Peyer's patch (tissue), 4 donors: Measurements from ENCODE around the gene RPS14.

Source experiments
- CTCF ChIP-seq, 6 experiments: fragments of 450-650 bp in 4 of 6; fragments of 200-600 bp in 2 of 6; sonication (generic) in 1 of 6; IDR thresholded peaks; one replicate each; pipeline ENCODE4 v1.5.1; 2017 to 2019; ENCODE audit warnings: antibody characterized with exemption in 6 of 6, mild to moderate bottlenecking in 3 of 6, moderate library complexity in 1 of 6
- POLR2A ChIP-seq, 2 donors: fragments of 450-650 bp; IDR thresholded peaks; one replicate each; pipeline ENCODE4 v1.5.1; 2017; ENCODE audit warnings: antibody characterized with exemption in 2 of 2, mild to moderate bottlenecking in 2 of 2, moderate library complexity in 2 of 2

- no peak for TF ChIP-seq CTCF (IDR thresholded peaks at IDR 0.05)
- no peak for TF ChIP-seq POLR2A (IDR thresholded peaks at IDR 0.05)
These were observed 6.8 kb downstream of the RPS14 start for GRCh38 chr5:150442699-150443080.
